Sigmoid colon (tissue), 4 donors: ENCODE data around the gene STAT2.
"Not testable (repeated sequence)": the region's sequence is repeated elsewhere in the genome, so short reads cannot be mapped to it uniquely, and the experiment has no call there.

Experiments
- EP300 ChIP-seq, 4 donors: sonication (generic); formaldehyde crosslinking; IDR thresholded peaks; one replicate each; pipeline ENCODE4 v1.6.1; 2017; ENCODE audit warnings: antibody characterized with exemption in 4 of 4
- POLR2A ChIP-seq, 2 donors: fragments of 450-650 bp; IDR thresholded peaks; one replicate each; pipeline ENCODE4 v1.6.1; 2016; ENCODE audit warnings: antibody characterized with exemption in 2 of 2, mild to moderate bottlenecking in 2 of 2, moderate library complexity in 2 of 2
- POLR2AphosphoS5 ChIP-seq, 4 donors: sonication (generic); formaldehyde crosslinking; IDR thresholded peaks; one replicate each; pipeline ENCODE4 v1.6.1; 2017; ENCODE audit warnings: antibody characterized with exemption in 4 of 4
- TF ChIP-seq, protein P1 (sequence below), 4 experiments: fragments of 450-650 bp in 3 of 4; fragments of 200-600 bp in 1 of 4; IDR thresholded peaks; one replicate each; pipeline ENCODE4 v1.5.1; 2016 to 2019; ENCODE audit warnings: antibody characterized with exemption in 4 of 4, mild to moderate bottlenecking in 3 of 4, moderate library complexity in 2 of 4

- TF ChIP-seq, protein P1, sequence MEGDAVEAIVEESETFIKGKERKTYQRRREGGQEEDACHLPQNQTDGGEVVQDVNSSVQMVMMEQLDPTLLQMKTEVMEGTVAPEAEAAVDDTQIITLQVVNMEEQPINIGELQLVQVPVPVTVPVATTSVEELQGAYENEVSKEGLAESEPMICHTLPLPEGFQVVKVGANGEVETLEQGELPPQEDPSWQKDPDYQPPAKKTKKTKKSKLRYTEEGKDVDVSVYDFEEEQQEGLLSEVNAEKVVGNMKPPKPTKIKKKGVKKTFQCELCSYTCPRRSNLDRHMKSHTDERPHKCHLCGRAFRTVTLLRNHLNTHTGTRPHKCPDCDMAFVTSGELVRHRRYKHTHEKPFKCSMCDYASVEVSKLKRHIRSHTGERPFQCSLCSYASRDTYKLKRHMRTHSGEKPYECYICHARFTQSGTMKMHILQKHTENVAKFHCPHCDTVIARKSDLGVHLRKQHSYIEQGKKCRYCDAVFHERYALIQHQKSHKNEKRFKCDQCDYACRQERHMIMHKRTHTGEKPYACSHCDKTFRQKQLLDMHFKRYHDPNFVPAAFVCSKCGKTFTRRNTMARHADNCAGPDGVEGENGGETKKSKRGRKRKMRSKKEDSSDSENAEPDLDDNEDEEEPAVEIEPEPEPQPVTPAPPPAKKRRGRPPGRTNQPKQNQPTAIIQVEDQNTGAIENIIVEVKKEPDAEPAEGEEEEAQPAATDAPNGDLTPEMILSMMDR (IDR thresholded peaks at IDR 0.05), result not testable (repeated sequence)
- not testable (repeated sequence) for TF ChIP-seq POLR2A, POLR2AphosphoS5, EP300 (IDR thresholded peaks at IDR 0.05)
Measured at GRCh38 chr12:56401125-56401524, 41.2 kb upstream of the STAT2 start.
